GM10266 (cell line): ENCODE measurements around the gene JAKMIP1.

ENCODE experiments used
- DNase-seq: peaks from one replicate; pipeline ENCODE4 v3.0.0; 2012; ENCODE audit errors: extremely low spot score
- CTCF ChIP-seq: IDR thresholded peaks from 2 replicates; pipeline ENCODE4 v1.5.1; 2012; ENCODE audit warnings: mild to moderate bottlenecking, low read depth; ENCODE audit not compliant: control insufficient read depth, insufficient read depth; ENCODE audit errors: missing control alignments

The JAKMIP1 gene

DNA sequence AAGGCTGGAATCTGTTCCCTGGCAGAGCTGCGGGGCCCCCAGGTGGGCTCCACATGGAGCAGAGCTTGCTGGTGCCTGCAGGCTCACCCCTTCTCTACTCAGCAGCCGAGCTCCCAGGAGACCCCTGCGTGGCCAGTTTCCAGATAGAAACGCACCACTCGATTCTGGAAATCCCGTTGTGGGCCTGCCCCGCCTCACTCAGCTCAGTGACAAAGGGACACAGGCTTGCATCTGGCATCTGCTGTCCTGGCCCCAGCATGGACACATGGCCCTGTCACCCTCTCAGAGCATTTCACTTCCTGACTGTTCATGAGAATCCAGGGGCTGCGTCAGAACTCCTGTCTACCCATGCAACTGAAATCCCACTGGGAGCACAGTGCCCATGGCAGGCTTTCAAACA lies 161.6 kb downstream of the JAKMIP1 start:
- TF ChIP-seq CTCF = no peak
- no peak for DNase-seq

DNA sequence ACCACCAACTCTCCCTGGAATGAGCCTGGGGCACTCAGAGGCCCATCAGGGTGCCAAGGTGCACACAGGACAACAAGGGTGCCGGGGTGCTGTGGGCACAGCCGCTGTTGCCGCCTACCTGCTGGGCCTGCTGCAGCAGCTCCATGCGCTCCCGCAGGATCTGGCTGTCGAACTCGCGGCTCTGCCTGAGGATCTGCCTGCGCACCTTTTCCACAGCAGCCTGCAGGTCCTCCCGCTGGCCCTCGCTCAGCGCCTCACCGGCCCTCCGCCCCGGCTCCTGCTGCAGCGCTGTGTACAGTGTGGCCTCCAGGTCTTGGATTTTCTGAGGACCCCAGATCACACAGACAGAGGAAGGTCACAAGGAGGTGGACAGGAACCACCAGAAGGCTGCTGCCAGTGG lies 164.6 kb downstream of the JAKMIP1 start:
- DNase-seq = no peak
- no peak for TF ChIP-seq CTCF

DNA sequence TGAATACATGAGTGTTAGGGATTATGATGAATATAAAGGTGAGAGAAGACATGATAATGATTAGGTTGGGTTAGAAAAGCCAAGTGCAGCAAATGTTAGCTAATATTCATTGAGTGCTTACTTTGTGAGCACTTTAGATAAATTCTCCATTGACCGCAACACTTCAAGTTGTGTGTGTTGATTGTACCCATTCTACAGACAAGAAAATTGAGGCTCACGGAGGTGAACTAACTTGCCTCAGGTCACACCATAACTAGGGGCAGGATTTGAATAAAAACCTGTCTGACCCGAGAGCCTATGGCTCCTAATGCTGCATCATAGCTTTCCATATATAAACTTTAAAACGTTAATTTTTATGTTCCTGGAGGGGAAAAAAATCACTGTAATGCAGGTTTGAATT lies 167.0 kb downstream of the JAKMIP1 start:
- TF ChIP-seq CTCF = no peak
- DNase-seq = no peak

DNA sequence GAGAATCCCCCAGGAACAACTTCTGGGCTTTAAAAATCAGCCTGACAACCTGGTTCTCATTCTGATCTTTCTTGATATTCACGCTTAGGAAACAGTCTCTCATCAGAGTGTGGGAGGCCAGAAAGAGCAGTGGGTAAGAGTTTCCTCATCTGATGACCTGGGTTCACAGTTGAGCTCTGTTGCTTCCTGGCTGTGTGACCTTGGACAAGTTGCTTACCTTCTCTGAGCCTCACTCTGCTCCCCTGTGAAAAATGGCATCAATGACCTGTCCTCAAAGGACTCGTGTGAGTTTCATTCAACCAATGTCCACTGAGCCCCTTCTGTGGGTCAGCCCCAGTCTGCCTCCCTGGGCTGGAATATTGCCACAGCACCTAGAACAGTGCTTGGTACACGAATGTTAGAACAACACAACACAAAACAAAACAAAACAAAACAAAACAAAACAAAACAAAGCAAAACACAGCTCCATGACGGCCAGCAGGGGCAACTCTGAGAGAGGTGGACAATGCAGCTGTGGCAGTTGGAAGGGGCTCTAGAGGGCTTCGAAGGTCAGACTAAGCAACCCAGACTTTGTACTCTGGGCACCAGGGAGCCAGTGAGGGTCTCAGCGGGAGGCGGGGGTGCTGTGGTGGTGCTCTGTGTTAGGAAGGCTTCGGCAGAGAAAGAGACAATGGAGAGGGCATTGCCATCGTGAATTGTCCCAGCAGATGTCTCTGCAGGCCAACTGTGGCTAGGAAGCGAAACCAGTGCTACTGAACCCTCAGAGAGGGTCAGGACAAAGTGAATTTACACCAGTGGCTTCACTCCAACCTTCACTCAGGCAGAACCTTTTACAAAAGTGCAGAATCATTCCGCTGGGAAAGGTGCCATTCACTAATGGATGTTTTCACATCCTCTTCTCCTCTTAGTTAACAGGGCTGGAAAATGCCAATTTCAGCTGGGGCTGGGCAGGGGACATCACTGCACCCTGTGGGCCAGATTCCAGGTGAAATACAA lies 167.8 kb downstream of the JAKMIP1 start:
- no peak for TF ChIP-seq CTCF
- DNase-seq = no peak

DNA sequence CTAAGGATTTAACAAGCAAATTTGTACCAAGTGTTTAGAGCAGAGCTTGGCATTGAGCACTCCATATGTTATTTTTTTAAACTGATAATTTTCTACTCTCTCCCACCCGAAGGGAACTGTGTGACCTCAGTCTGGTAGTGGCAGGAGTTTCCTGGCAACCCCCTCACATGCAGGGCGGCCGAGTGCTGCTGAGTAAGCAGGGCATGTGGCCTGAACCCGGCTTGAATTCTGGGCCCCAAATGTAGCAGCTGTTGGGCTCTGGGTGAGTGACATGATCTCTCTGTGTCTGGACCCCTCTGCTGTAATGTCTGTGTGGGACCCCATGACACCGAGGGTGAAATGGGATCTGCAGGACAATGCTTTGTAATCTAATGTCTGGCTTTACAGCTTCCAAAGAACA lies 168.5 kb downstream of the JAKMIP1 start:
- DNase-seq = no peak
- no peak for TF ChIP-seq CTCF

DNA sequence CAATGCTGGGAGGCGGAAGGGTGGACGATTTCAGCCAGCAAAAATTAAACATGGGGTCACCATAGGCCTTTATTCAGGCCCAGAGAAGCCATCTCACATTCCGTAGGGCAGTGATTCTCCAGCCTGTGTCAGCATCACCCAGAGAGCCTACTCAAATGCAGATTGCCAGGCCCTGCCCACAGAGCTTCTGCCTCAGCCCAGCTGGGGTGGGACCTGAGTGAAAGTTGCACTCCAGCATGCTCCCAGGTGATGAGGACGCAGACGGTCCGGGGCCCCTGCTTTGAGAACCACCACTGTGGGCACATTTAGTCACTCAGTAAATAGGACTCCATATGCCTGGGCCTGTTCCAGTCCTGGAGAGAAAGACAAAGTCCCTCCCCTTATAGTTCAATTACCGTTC lies 169.7 kb downstream of the JAKMIP1 start:
- no peak for TF ChIP-seq CTCF
- no peak for DNase-seq

DNA sequence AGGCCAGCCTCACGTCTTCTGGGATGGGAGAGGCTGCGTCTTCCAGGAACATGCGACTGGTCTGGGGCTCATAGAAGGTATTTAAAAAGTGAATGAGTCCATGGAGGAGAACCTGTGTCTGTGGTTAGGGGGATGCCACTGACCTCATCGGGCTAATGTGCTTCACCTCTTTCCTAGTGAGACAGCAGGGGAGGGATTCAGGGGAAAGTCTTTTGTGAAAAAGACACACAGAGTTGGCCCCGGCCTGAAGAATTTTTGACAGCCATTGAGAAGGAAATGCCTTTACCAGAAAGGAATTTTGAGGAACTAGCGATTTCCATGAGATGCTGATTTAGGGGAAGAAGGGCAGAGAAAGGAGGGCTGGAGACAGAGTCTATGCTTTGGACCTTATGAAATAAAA lies 171.1 kb downstream of the JAKMIP1 start:
- no peak for DNase-seq

More for the DNA sequence above, 171.1 kb downstream of the JAKMIP1 start:
- TF ChIP-seq CTCF = no peak
